B cell (primary cell): Measurements from ENCODE around the gene ACAD11.

Experiments
- EZH2 ChIP-seq: IDR thresholded peaks from 2 replicates; pipeline ENCODE4 v1.6.1; 2012; ENCODE audit warnings: borderline replicate concordance, low read depth, mild to moderate bottlenecking, moderate library complexity, low read length; ENCODE audit not compliant: insufficient read depth, poor library complexity, severe bottlenecking
- TF ChIP-seq, protein P1 (sequence below): fragments of 200-600 bp; IDR thresholded peaks from one replicate; pipeline ENCODE4 v1.8.0; 2022; ENCODE audit warnings: antibody characterized with exemption, mild to moderate bottlenecking

DNA sequence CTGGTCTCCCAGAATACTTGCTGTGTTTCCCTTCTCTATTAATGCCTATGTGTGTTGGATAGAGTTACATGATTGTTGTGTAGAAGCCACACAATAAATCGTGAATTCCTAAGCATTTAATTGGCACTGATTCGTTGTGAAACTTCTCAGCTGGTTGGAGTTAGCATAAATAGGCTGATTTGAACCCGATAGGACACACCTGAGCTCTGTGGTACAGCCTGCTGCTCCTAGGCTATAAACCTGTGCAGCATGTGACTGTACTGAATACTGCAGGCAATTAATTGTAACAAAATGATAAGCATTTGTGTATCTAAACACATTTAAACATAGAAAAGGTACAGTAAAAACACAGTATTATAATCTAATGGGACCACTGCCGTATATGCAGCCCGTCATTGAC lies 4.9 kb downstream of the ACAD11 start:
- TF ChIP-seq, protein P1, sequence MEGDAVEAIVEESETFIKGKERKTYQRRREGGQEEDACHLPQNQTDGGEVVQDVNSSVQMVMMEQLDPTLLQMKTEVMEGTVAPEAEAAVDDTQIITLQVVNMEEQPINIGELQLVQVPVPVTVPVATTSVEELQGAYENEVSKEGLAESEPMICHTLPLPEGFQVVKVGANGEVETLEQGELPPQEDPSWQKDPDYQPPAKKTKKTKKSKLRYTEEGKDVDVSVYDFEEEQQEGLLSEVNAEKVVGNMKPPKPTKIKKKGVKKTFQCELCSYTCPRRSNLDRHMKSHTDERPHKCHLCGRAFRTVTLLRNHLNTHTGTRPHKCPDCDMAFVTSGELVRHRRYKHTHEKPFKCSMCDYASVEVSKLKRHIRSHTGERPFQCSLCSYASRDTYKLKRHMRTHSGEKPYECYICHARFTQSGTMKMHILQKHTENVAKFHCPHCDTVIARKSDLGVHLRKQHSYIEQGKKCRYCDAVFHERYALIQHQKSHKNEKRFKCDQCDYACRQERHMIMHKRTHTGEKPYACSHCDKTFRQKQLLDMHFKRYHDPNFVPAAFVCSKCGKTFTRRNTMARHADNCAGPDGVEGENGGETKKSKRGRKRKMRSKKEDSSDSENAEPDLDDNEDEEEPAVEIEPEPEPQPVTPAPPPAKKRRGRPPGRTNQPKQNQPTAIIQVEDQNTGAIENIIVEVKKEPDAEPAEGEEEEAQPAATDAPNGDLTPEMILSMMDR = no peak
- TF ChIP-seq EZH2 = no peak
